ENCODE data around the gene NUDT7. TPM values are rescaled to one million over a fixed set of nuclear protein-coding genes. Genes with fewer than 3 reads are reported as not detected.

Gene NUDT7
- total RNA-seq, 1 donor from 2014 or later = 9.9 TPM

GRCh38 chr16:77781091-77781490, 58.8 kb downstream of the NUDT7 start:
- no peak for DNase-seq

DNA sequence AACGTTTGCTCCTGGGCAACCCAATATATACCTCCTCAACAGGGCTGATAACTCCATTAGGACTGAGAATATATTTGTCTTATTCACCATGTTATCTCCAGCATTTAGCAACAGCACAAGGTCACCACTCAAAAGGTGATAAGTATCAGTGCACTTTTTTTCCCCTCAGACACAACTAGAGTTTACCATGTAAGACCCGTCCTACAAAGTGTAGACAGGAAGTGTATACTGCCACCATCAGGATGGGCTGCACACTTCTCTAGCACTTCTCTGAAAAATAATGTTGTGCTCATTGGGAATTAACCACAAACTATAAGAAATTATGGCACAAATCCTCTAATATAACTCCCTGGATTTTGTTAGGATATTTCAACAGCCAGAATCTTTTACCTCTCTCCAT, 60.4 kb downstream of the NUDT7 start:
- no peak for DNase-seq

- DNase-seq = no peak
These were observed 62.4 kb downstream of the NUDT7 start for GRCh38 chr16:77784441-77785372.

GRCh38 chr16:77785373-77785764, 63.1 kb downstream of the NUDT7 start:
- no peak for DNase-seq

DNA sequence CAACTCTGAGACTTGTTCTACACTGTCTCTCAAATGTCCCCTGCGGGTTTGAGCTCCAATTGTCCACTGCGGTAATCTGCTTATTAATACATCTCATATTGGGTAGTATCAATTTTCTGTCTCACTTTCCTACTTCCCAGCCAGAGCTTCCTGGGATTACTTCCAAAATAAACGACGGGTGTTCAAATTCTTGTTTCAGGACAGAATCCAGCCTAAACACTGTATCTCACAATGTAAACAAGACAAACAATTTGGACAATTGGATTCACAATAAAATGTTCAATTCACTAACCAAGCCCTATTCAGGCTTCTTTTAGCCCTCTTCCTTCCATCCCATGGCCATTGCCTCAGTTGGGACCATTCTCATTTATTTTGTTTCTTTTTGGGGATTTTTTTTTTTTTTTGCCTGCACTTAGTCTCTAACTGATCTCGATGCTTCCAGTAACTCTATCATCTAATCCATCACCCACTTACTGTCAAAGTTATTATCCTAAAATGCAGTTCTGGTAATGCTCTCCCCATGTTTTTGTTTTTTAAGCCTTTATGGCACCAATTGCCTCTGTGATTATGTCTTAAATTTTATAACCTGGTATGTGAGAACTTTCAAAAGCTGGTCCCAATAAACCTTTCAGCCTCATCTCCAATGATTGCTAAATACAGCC, 64.0 kb downstream of the NUDT7 start:
- no peak for DNase-seq

DNA sequence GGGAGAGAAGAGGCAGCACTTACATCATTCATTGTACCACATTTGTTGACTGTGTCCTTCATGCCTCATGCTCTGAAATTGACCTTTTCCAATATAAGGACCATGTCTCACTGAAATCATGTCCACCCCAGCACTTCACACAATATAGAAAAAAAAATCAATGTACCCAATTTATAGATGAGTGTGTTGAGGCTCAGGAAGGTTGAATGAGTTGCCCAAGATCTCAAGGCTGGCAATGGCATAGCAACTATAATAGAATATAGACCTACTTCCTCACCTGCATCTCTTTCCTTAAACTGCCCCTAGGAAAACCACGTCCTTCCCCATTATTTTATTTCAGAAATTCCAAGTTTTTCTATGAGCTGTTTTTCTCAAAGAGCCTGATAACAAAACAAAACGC, 65.1 kb downstream of the NUDT7 start:
- no peak for DNase-seq

- DNase-seq = no peak
These were observed 66.1 kb downstream of the NUDT7 start, which contains the start of gene VAT1L for GRCh38 chr16:77788181-77789084. TSS of gene VAT1L (plus strand) at chr16:77788564. CDS start at chr16:77788683, 119 bp downstream.

GRCh38 chr16:77789085-77790008, 67.0 kb downstream of the NUDT7 start:
- no peak for DNase-seq

- no peak for DNase-seq
These were observed 67.7 kb downstream of the NUDT7 start for GRCh38 chr16:77790009-77790372.

DNA sequence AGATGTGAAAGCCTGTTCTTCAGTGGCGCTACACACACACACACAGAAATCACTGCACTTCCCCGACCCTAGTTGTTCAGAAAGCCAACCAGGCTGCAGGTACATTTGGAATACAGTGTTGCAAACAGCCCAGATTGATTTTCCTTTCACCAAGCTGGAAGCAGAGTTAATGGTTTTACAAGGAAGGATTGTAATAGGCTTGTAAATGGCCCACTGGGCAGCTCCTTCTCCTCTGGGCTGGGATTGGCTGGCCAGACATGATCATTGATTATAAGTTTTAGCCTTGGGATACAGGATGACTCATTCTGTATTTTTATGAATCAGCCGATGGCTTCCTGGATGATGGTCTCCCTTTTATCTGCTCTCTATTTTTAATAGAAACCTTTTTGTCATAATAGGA, 68.6 kb downstream of the NUDT7 start:
- no peak for DNase-seq

Other genes with a start within 250 kb of the NUDT7 start
- gene VAT1L, start 66.0 kb downstream of the NUDT7 start, total RNA-seq = 2.4 TPM

All from skin of body (tissue), 2 donors.